ENCODE data around the gene RINT1.
"Not testable (repeated sequence)": the region's sequence is repeated elsewhere in the genome, so short reads cannot be mapped to it uniquely, and the experiment has no call there.

The RINT1 gene

DNA sequence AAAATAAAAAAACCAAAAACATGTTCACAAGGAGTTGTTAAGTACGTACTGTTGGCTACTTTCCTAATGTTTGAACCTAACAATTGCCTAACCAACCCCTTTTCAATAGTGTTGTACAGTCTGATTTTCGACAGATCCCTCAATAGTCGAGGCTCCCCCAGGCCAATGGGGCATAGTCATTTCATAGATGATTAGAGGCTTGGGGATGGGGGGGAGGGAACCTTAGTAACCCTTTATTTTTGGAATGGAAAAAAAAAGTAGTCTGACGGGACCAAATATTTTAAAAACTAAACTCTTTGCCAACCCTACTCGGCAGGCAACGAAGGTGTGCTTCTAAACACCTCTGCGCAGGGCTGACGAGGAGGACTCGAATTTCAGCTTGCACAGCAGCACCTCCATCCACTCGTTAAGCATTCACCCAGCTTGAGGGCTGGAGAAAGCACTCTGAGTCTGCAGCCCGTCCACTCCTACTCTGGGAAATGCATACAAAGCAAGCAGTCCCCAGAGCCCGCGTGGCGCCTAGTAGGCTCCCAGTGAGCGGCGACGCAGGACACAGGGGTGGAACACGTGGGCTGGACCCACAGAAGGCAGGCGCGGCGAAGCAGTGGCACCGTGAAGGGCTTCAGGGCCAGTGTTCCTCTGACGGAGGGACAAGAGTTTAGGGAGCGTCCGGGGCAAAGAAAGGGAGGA is 10.8 kb upstream of the RINT1 start:
- H3K27ac ChIP-seq, result peak overlapping the region; percentile 88
- TF ChIP-seq, protein P1, sequence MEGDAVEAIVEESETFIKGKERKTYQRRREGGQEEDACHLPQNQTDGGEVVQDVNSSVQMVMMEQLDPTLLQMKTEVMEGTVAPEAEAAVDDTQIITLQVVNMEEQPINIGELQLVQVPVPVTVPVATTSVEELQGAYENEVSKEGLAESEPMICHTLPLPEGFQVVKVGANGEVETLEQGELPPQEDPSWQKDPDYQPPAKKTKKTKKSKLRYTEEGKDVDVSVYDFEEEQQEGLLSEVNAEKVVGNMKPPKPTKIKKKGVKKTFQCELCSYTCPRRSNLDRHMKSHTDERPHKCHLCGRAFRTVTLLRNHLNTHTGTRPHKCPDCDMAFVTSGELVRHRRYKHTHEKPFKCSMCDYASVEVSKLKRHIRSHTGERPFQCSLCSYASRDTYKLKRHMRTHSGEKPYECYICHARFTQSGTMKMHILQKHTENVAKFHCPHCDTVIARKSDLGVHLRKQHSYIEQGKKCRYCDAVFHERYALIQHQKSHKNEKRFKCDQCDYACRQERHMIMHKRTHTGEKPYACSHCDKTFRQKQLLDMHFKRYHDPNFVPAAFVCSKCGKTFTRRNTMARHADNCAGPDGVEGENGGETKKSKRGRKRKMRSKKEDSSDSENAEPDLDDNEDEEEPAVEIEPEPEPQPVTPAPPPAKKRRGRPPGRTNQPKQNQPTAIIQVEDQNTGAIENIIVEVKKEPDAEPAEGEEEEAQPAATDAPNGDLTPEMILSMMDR (conservative IDR thresholded peaks at IDR 0.05; ENCODE audit: low read depth), result no peak
- DNase-seq (ENCODE audit: low spot score), result peak; percentile 29
- ChIA-PET CTCF (no interaction called here), POLR2A (ENCODE audit: low non-redundant PET) (no interaction called here)

DNA sequence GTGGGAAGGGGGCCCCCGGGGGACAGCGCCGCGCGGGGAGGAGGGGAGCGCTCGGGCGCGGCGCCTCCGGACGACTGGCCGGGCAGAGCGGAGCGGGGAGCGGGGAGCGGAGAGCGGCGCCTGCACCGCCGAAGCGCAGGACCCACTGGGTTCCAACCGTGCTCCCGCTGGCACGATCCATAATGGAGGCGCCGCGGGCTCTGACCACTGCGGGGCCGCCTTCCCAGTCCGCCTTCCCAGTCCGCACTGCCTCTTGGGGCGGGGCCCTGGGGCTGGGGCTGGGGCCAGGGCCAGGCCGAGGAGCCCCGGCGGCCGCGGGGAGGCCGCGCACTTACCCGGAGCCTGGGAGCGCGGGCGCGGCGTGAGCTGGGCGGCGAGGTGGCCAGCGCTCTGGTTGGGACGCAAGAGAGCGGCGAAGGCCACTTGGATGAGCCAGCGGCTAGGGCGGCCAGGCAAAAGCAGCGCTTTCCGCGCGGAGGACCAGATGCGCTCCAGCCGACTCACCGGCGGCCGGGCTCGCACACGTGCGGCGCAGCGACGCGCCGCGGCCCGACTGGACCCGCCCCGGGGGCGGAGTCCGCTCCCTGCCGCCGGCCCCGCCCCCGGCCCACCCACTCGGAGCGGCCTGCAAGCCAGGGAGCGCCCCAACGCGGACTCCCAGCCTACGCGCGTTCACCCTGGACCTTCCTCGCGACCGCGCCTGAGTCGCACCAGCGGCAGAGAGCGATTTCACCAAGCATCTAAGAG is 10.1 kb upstream of the RINT1 start, which contains the start of gene PUS7:
PUS7 (minus strand) TSS at position 555 of the 747 bp plus-strand sequence. CDS start 13,759 bp downstream, outside the sequence.
- ChIA-PET CTCF (no interaction called here), POLR2A (ENCODE audit: low non-redundant PET) (interaction anchor here (0.6 kb wide), 1 partner anchor 102 kb away, joined by 3 read pairs; no protein-coding TSS in a partner anchor)
- TF ChIP-seq, protein P1 (conservative IDR thresholded peaks at IDR 0.05; ENCODE audit: low read depth), result no peak
- DNase-seq (ENCODE audit: low spot score), result peak; percentile 93
- H3K27ac ChIP-seq, result peak within 1 kb of the TSS; percentile 88

DNA sequence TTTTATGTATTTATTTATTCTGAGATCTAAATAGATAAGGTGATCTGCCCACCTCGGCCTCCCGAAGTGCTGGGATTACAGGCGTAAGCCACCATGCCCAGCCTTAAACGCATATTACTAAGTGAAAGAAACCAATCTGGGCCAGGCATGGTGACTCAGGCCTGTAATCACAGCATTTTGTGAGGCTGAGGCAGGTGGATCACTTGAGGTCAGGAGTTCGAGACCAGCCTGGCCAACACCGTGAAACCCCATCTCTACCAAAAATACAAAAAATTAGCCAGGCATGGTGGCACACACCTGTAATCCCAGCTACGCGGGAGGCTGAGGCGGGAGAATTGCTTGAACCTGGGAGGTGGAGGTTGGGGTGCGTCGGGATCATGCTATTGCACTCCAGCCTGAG is 7.6 kb upstream of the RINT1 start:
- DNase-seq (ENCODE audit: low spot score); POLR2A ChIA-PET (ENCODE audit: low non-redundant PET); CTCF ChIA-PET; H3K27ac ChIP-seq: not testable (repeated sequence)

DNA sequence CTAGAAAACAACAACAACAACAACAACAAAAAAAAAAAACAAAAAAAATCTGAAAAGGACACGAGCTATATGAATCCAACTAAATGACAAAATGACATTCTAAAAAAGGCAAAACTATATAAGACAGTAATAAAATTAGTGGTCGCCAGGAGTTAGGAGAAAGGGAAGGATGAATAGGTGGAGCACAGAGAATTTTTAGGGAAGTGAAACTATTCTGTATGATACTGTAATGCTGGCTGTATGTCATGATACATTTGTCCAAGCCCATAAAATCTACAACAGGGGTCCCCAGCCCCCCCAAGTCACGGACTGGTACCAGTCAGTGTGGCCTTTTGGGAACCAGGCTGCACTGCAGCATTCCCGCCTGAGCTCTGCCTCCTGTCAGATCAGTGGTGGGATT is 7.2 kb upstream of the RINT1 start:
- DNase-seq (ENCODE audit: low spot score), result no peak
- CTCF ChIA-PET, result no interaction called here
- H3K27ac ChIP-seq, result no peak overlapping the region
- TF ChIP-seq, protein P1 (conservative IDR thresholded peaks at IDR 0.05; ENCODE audit: low read depth), result no peak
- POLR2A ChIA-PET (ENCODE audit: low non-redundant PET), result no interaction called here

DNA sequence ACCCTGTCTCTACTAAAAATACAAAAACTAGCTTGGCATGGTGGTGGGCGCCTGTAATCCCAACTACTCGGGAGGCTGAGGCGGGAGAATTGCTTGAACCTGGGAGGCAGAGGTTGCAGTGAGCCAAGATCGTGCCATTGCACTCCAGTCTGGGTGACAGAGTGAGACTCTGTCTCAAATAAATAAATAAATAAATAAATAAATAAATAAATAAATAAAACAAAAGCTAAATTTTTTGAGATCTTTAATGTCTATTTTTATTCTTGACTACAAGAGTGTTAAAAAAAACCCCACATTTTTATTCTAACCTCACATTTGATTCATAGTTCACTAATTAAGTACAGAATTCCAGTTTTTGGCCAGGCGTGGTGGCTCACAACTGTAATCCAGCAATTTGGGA is 4.3 kb upstream of the RINT1 start:
- DNase-seq (ENCODE audit: low spot score); H3K27ac ChIP-seq; POLR2A ChIA-PET (ENCODE audit: low non-redundant PET): not testable (repeated sequence)
- CTCF ChIA-PET, result interaction anchor here (1.1 kb wide), 1 partner anchor 76 kb away, joined by 4 read pairs; no protein-coding TSS in a partner anchor

DNA sequence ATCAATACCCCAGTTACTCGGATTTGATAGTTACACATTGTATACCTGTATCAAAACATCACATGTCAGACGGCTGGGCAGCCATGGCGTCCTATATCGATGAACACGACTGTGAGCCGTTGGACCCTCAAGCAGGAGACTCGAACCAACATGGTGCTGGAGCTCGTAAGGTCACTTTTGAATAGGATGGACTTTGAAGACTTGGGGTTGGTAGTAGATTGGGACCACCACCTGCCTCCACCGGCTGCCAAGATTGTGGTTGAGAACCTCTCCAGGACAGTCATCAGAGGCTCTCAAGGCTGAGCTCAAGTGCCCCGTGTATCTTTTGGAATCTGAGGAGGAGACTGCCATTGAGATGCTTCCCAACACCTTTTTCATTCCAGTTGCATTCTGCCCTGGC is 1.9 kb upstream of the RINT1 start:
- DNase-seq (ENCODE audit: low spot score), result no peak
- POLR2A ChIA-PET (ENCODE audit: low non-redundant PET), result no interaction called here
- TF ChIP-seq, protein P1 (conservative IDR thresholded peaks at IDR 0.05; ENCODE audit: low read depth), result no peak
- H3K27ac ChIP-seq, result no peak overlapping the region
- CTCF ChIA-PET, result interaction anchor here (0.7 kb wide), 1 partner anchor 110 kb away, joined by 3 read pairs; no protein-coding TSS in a partner anchor

DNA sequence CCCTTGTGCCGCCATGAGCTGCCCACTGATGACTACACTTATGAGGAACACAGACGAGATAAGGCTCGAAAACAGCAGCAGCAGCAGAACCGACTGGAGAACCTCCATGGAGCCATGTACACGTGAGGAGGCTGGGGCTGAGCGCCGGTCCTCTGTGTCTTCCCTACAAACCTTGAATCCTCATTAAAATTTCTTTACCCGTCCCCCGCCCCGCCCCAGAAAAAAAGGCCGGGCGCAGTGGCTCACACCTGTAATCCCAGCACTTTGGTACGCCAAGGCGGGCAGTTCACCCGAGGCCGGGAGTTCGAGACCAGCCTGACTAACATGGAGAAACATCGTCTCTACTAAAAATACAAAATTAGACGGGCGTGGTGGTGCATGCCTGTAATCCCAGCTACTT is 1.5 kb upstream of the RINT1 start:
- POLR2A ChIA-PET (ENCODE audit: low non-redundant PET), result no interaction called here
- DNase-seq (ENCODE audit: low spot score), result no peak
- no peak overlapping the region for H3K27ac ChIP-seq
- TF ChIP-seq, protein P1 (conservative IDR thresholded peaks at IDR 0.05; ENCODE audit: low read depth), result no peak
- CTCF ChIA-PET, result interaction anchor here (0.7 kb wide), 1 partner anchor 110 kb away, joined by 3 read pairs; no protein-coding TSS in a partner anchor
